Activated CD4-positive, alpha-beta memory T cell treated with anti-CD3 and anti-CD28 coated beads for 36 hours (primary cell): ENCODE measurements around the gene IL3. TPM values are rescaled to one million over a fixed set of nuclear protein-coding genes. Genes with fewer than 3 reads are reported as not detected.

Experiments used
- CTCF ChIA-PET: fragments of 350-600 bp; sonication (Branson Sonifier 250); formaldehyde crosslinking; loops from one replicate; lab custom pipeline; 2021; ENCODE audit warnings: antibody characterized with exemption, inconsistent platforms; lab: Charles Lee
- POLR2A ChIA-PET: fragments of 350-600 bp; sonication (Branson Sonifier 250); formaldehyde crosslinking; loops from one replicate; lab custom pipeline; 2021; ENCODE audit warnings: antibody characterized with exemption; lab: Charles Lee
- DNase-seq: peaks from one replicate; pipeline ENCODE4 v3.0.0-alpha.2; 2020
- H3K27ac Mint-ChIP-seq: one replicate; pipeline ENCODE4 v1.8.0; 2021; ENCODE audit warnings: mixed read lengths
- H3K27me3 Mint-ChIP-seq: one replicate; pipeline ENCODE4 v1.8.0; 2021; ENCODE audit warnings: mixed read lengths
- H3K36me3 Mint-ChIP-seq: one replicate; pipeline ENCODE4 v1.8.0; 2021; ENCODE audit warnings: mixed read lengths
- H3K4me1 Mint-ChIP-seq: one replicate; pipeline ENCODE4 v1.8.0; 2021; ENCODE audit warnings: low read depth, mixed read lengths
- H3K4me3 Mint-ChIP-seq: one replicate; pipeline ENCODE4 v1.8.0; 2021; ENCODE audit warnings: mild to moderate bottlenecking, mixed read lengths
- H3K9me3 Mint-ChIP-seq: one replicate; pipeline ENCODE4 v1.8.0; 2021; ENCODE audit warnings: mixed read lengths
- intact Hi-C: fragments of 100-400 bp; cut with micrococcal nuclease; formaldehyde crosslinking; loops from one replicate; pipeline ENCODE4 v1.15.1; 2023
- total RNA-seq, 2 experiments: library from RNA; stranded (reverse); gene quantifications; one replicate each; pipeline ENCODE4 v1.2.3, GENCODE V29; 2021

The IL3 gene
- total RNA-seq, 2 experiments from 2014 or later: 23.1 to 23.3 TPM

DNA sequence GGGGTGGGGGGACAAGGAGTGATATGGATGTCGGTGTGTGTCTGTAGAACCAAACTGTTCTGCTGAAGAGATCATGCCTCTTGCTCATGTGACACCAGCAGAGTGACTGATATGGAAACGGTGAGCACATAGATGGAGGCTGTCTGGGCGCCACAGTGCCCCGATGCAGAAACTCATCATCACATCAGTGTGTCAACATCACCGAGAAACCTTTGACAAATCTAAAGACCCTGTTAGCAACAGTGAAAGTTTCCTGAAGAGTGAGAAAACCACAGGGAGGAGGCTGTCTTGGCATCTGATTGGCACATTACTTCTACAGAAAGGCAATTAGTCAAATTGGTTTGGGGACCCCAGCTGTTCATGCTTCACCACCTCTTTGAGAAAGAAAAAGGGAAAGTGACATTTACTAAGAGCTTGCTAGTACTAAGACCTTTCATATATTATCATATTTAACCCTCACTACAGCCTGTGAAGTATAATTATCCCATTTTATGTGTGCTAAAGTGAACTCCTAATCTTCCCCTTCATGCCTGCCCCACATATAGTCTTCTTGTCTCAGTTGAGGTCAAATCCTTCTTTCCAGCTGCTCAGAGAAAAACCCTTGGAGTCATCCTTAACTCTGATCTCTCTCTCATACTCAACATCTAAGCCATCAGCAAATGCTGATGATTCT lies 38.8 kb downstream of the IL3 start:
- peak; percentile 90 for DNase-seq
- ChIA-PET POLR2A (interaction anchor here (1.0 to 8.1 kb wide), 5 partner anchors 14 to 26 kb away, joined by 3 to 65 read pairs (median 3); partner anchors contain the start of gene CSF2), CTCF (no interaction called here)
- peaks cover 86% of the 10 kb centered on the region for H3K4me1 Mint-ChIP-seq
- peak overlapping the region; percentile 46 for H3K4me3 Mint-ChIP-seq
- H3K27ac Mint-ChIP-seq: peak overlapping the region; percentile 81
- no peaks in the 10 kb centered on the region for H3K27me3 Mint-ChIP-seq
- H3K36me3 Mint-ChIP-seq: no peaks in the 10 kb centered on the region
- H3K9me3 Mint-ChIP-seq: no peaks in the 10 kb centered on the region
- intact Hi-C loops: loop anchor here (1.0 to 2.0 kb wide), 11 partner anchors 12 to 560 kb away; partner anchors contain the start of gene RAPGEF6

DNA sequence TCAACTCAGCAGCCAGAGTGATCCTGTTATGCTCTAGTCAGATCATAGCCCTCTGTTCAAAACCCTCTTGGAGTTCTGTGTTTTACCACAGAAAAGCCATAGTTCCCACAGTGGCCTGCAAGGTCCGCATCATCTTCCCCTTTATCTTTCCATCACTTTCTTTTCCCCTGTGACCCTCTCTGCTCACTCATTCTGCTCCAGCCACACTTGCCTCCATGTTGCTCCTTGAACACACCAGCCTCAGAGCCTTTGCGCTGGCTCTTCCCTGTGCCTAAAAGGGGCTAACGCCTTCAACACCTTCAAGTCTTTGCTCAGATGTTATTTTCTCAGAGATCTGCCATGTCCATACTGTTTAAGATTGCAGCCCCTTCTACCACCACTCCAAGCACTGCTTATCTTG lies 39.5 kb downstream of the IL3 start:
- intact Hi-C loops: loop anchor here (1.0 to 10.0 kb wide), 13 partner anchors 11 to 845 kb away; partner anchors contain the start of gene RAPGEF6
- peaks cover 92% of the 10 kb centered on the region for H3K4me1 Mint-ChIP-seq
- POLR2A ChIA-PET: interaction anchor here (1.0 to 8.1 kb wide), 5 partner anchors 14 to 26 kb away, joined by 3 to 65 read pairs (median 3); partner anchors contain the start of gene CSF2
- no peaks in the 10 kb centered on the region for H3K9me3 Mint-ChIP-seq
- CTCF ChIA-PET: interaction anchor here (1.0 kb wide), 1 partner anchor 25 kb away, joined by 5 read pairs; no protein-coding TSS in a partner anchor
- H3K27ac Mint-ChIP-seq: peak overlapping the region; percentile 81
- no peaks in the 10 kb centered on the region for H3K27me3 Mint-ChIP-seq
- H3K4me3 Mint-ChIP-seq: peak overlapping the region; percentile 3
- no peak for DNase-seq
- no peaks in the 10 kb centered on the region for H3K36me3 Mint-ChIP-seq

DNA sequence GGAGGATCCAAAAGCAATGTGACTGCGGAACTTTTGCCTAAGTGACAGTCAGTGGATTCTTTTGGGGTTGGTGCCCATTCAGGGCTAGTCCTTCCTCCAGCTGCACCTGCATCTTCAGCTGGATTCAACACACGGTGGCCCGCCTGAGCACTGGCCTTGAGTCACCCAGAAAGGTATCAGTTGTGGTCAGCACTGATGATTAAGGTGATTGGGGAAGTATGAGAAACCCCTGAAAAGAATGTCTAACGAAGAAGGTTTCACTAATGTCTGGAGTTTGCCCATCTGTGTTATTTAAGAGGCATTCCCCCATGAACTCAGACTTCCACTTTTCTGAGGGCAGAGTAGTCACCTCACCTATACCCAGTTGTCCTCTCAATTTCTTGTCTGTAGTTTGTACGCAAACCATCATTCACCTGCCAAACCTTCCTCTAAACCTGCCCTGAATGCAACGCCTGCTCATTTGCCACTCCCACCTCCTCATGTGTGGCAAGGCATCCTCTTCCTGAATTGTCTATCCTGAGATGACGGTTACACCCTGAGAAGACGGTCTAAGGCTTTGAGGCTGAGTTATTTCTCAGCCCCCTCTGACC lies 40.3 kb downstream of the IL3 start:
- Mint-ChIP-seq H3K4me3 (no peak overlapping the region), H3K27me3 (no peaks in the 10 kb centered on the region), H3K9me3 (no peaks in the 10 kb centered on the region), H3K36me3 (no peaks in the 10 kb centered on the region), H3K4me1 (peaks cover 92% of the 10 kb centered on the region), H3K27ac (peak overlapping the region; percentile 81)
- CTCF ChIA-PET: interaction anchor here (1.0 kb wide), 1 partner anchor 26 kb away, joined by 5 read pairs; no protein-coding TSS in a partner anchor
- DNase-seq: peak; percentile 72
- intact Hi-C loops: loop anchor here (5.0 to 10.0 kb wide), 2 partner anchors 542 to 846 kb away; no protein-coding TSS in a partner anchor
- POLR2A ChIA-PET: interaction anchor here (8.1 kb wide), 1 partner anchor 13 kb away, joined by 65 read pairs; no protein-coding TSS in a partner anchor

DNA sequence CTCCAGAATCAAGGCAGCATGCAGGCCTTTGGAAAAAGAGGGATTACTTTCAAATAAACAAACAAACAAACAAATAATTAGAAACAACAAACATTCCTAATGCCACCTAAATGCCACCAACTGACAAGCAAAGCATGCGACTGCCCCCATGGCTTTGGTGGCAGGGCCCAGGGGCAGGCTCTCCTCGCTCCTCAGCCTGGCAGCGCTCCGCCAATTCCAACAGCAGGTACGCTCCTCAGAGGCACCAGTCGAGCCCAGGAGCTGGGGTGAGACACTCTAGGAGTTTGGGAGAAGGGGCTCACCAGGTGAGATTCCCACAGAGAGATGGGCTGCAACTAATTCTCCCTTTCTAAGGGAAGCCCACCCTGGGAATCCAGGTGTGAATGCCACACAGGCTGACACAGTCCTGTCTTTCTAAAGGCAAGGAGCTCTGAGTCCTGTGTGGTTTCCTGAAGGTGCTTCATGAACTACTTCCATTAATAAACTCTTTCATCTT lies 41.0 kb downstream of the IL3 start:
- DNase-seq: no peak
- ChIA-PET CTCF (interaction anchor here (0.9 to 2.0 kb wide), 8 partner anchors 15 to 291 kb away, joined by 3 to 13 read pairs (median 4); no protein-coding TSS in a partner anchor), POLR2A (interaction anchor here (0.8 to 8.1 kb wide), 4 partner anchors 12 to 29 kb away, joined by 3 to 65 read pairs (median 3); no protein-coding TSS in a partner anchor)
- intact Hi-C loops: loop anchor here (5.0 to 10.0 kb wide), 2 partner anchors 541 to 847 kb away; no protein-coding TSS in a partner anchor
- Mint-ChIP-seq H3K36me3 (no peaks in the 10 kb centered on the region), H3K27ac (peak overlapping the region; percentile 81), H3K4me3 (no peak overlapping the region), H3K9me3 (no peaks in the 10 kb centered on the region), H3K27me3 (no peaks in the 10 kb centered on the region), H3K4me1 (peaks cover 90% of the 10 kb centered on the region)

DNA sequence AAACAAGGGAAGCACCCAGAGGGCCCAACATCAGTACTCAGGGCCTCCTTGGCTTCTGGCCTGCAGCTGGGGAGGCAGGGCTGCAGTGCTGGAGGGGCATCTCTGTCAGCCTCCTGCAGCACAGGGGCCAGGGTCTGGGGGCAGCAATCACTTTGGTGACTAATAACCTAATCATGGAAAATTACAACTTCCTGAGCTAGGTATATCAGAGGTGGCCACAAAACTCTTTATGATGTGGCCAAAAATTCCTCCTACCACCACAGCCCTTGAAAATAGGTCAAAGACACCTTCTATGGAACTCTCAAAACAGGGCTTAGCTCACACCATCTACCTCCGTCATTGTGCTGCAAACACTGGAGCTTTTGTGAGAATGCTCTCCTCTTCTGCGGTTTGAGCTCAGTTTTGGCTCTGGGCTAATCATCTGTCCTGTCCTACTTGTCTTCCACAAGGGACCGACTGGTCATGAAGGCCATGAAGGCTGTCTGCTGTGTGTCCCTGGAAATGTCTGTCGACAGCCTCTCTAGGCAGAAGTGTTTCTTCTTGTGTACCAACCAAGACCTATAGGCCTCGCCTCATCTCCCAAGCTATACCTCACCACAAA lies 41.7 kb downstream of the IL3 start:
- H3K9me3 Mint-ChIP-seq: no peaks in the 10 kb centered on the region
- intact Hi-C loops: loop anchor here (2.0 to 10.0 kb wide), 3 partner anchors 193 to 847 kb away; partner anchors contain the start of gene SLC22A4
- H3K36me3 Mint-ChIP-seq: no peaks in the 10 kb centered on the region
- H3K4me1 Mint-ChIP-seq: peaks cover 83% of the 10 kb centered on the region
- H3K27ac Mint-ChIP-seq: peak overlapping the region; percentile 86
- no peaks in the 10 kb centered on the region for H3K27me3 Mint-ChIP-seq
- peak overlapping the region; percentile 52 for H3K4me3 Mint-ChIP-seq
- peak; percentile 71 for DNase-seq
- ChIA-PET POLR2A (interaction anchor here (0.8 to 8.1 kb wide), 9 partner anchors 11 to 393 kb away, joined by 3 to 65 read pairs (median 3); partner anchors contain the start of gene CSF2), CTCF (interaction anchor here (0.8 to 2.0 kb wide), 12 partner anchors 10 to 290 kb away, joined by 3 to 13 read pairs (median 4); no protein-coding TSS in a partner anchor)

DNA sequence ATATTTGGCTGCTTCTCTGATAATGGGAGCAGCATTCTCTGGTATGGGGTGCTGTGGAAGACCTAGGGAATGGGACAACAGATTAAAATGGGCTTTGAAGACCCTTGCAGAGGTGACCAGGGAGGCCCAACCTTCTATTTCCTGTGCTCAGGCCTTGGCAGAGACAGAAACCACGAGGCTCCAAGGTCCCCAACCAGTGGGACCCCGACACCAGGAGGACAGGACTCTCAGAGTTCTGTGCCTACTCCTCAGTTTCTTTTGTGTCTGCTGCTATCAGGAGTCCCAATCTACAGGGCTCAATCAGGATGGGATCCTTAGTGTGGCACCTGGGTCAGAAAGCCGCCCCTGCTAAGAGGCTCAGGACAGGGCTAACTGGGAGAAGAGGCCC lies 42.5 kb downstream of the IL3 start:
- no peak for DNase-seq
- ChIA-PET CTCF (interaction anchor here (0.7 to 2.0 kb wide), 8 partner anchors 9 to 39 kb away, joined by 3 to 13 read pairs (median 4); no protein-coding TSS in a partner anchor), POLR2A (interaction anchor here (1.0 to 8.1 kb wide), 4 partner anchors 11 to 27 kb away, joined by 3 to 65 read pairs (median 4); no protein-coding TSS in a partner anchor)
- Mint-ChIP-seq H3K27ac (peak overlapping the region; percentile 86), H3K9me3 (peaks cover 4% of the 10 kb centered on the region), H3K36me3 (peaks cover 2% of the 10 kb centered on the region), H3K4me3 (peak overlapping the region; percentile 52), H3K4me1 (peaks cover 78% of the 10 kb centered on the region), H3K27me3 (no peaks in the 10 kb centered on the region)
- intact Hi-C loops: loop anchor here (1.0 to 10.0 kb wide), 7 partner anchors 12 to 848 kb away; partner anchors contain the start of genes RAPGEF6 and SLC22A4

DNA sequence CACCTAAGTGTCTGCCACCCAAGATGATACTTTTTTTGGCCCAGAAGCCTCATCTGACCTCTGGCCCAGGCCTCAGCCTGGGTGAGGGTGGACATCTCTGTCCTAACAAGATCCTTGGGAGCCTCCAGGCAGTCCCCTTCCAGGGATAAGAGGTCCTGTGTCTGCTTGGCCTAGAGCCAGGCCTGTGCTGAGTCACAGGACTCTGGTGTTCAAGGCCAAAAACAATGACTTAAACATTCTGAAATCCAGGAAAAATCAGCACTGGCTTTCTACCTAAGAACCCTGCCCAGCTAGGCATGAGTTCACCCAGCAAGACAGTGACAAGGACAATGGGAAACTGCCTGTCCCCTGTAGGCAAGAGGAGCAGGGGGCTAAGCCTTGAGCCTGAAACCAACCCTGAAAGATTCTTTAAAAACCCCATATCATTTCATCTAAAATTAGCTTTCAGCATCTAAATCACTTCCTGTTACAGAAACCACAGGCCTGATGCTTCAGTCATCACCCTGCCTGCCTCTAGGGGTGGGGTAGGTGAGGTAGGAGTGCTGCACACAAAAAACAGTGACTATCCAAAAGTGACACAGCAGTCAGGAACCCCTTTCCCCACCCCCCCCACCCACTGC lies 43.0 kb downstream of the IL3 start:
- Mint-ChIP-seq H3K27me3 (no peaks in the 10 kb centered on the region), H3K9me3 (peaks cover 7% of the 10 kb centered on the region), H3K36me3 (peaks cover 3% of the 10 kb centered on the region), H3K27ac (peak overlapping the region; percentile 86), H3K4me3 (peak overlapping the region; percentile 38), H3K4me1 (peaks cover 74% of the 10 kb centered on the region)
- CTCF ChIA-PET: interaction anchor here (0.7 to 1.7 kb wide), 5 partner anchors 11 to 38 kb away, joined by 3 to 8 read pairs (median 3); no protein-coding TSS in a partner anchor
- POLR2A ChIA-PET: interaction anchor here (1.8 to 8.1 kb wide), 2 partner anchors 10 to 20 kb away, joined by 6 to 65 read pairs; no protein-coding TSS in a partner anchor
- intact Hi-C loops: loop anchor here (1.0 to 10.0 kb wide), 7 partner anchors 12 to 849 kb away; partner anchors contain the start of genes RAPGEF6 and SLC22A4
- DNase-seq: peak; percentile 84

DNA sequence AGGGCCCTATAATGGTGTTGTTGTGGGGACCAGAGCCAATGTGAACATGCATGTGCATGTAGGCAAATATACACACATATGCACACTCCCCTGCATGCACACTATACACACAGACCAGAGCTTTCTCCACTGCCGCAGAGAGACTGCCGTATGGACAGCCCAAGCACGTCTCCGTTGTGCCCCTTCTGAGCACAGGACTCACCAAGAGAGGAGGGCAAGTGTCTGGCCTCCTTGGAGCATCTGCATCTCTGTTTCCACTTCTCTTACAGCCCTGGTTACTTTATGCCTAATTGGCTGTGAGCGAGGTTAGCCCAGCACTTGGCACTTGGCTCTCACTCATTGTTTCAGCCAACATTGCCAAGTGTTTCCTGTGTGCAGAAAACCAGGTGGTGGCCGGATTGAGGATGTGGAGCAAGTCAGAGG lies 43.5 kb downstream of the IL3 start:
- CTCF ChIA-PET: interaction anchor here (1.1 to 1.3 kb wide), 2 partner anchors 30 to 39 kb away, joined by 3 read pairs; no protein-coding TSS in a partner anchor
- POLR2A ChIA-PET: interaction anchor here (1.0 to 8.1 kb wide), 3 partner anchors 10 to 30 kb away, joined by 3 to 65 read pairs (median 4); partner anchors contain the start of gene CSF2
- intact Hi-C loops: loop anchor here (1.0 to 10.0 kb wide), 7 partner anchors 11 to 849 kb away; partner anchors contain the start of genes RAPGEF6 and SLC22A4
- Mint-ChIP-seq H3K4me3 (peak overlapping the region; percentile 38), H3K4me1 (peaks cover 72% of the 10 kb centered on the region), H3K36me3 (peaks cover 5% of the 10 kb centered on the region), H3K27me3 (no peaks in the 10 kb centered on the region), H3K9me3 (peaks cover 11% of the 10 kb centered on the region), H3K27ac (peak overlapping the region; percentile 86)
- DNase-seq: peak; percentile 54

DNA sequence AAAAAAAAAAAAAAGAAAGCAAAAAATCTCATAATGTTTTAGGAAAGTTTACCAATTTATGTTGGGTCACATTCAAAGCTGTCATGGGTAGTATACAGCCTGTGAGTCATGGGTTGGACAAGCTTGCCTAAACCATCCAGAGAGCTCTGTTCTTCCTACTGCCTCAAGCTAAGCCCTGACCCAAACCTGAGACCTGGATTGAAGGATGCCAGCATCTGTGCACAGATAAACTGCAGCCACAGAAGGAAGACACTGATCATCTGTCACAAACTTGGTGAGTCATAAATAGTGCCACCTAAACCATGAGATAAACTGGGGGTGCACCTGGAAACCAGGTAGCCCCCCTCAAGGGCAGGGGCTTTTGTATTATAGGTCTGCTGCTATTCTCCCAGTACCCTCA lies 44.1 kb downstream of the IL3 start:
- peak; percentile 27 for DNase-seq
- ChIA-PET POLR2A (interaction anchor here (1.0 to 8.1 kb wide), 3 partner anchors 9 to 31 kb away, joined by 3 to 65 read pairs (median 4); partner anchors contain the start of gene CSF2), CTCF (interaction anchor here (0.7 to 1.3 kb wide), 4 partner anchors 29 to 133 kb away, joined by 3 read pairs; no protein-coding TSS in a partner anchor)
- intact Hi-C loops: loop anchor here (5.0 to 10.0 kb wide), 2 partner anchors 538 to 850 kb away; no protein-coding TSS in a partner anchor
- H3K27ac Mint-ChIP-seq: peak overlapping the region; percentile 86
- H3K9me3 Mint-ChIP-seq: peaks cover 11% of the 10 kb centered on the region
- peaks cover 68% of the 10 kb centered on the region for H3K4me1 Mint-ChIP-seq
- H3K27me3 Mint-ChIP-seq: no peaks in the 10 kb centered on the region
- peak overlapping the region; percentile 7 for H3K4me3 Mint-ChIP-seq
- peaks cover 5% of the 10 kb centered on the region for H3K36me3 Mint-ChIP-seq

DNA sequence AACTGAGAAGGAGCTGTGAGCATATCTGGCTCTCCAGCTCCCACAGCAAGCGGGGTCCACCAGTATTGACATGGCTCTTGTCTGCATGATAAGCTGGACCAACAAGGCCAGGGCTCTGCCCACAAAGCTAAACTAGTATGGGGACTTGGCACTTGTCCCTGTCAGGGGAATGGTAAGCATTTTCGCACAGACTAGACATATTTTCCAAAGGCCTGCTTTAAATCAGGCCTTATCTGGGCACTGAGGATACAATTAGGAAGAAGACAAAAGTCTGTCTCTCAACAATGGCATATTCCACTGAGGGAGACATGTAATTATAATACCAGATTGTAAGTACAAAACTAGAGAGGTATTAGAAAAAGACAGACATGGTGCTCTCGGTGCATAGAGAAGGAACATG lies 45.2 kb downstream of the IL3 start:
- Mint-ChIP-seq H3K9me3 (peaks cover 11% of the 10 kb centered on the region), H3K27ac (no peak overlapping the region), H3K4me3 (no peak overlapping the region), H3K27me3 (no peaks in the 10 kb centered on the region), H3K4me1 (peaks cover 67% of the 10 kb centered on the region), H3K36me3 (peaks cover 5% of the 10 kb centered on the region)
- DNase-seq: no peak
- CTCF ChIA-PET: no interaction called here
- intact Hi-C loops: loop anchor here (10.0 kb wide), 1 partner anchor 851 kb away; no protein-coding TSS in a partner anchor
- POLR2A ChIA-PET: interaction anchor here (8.1 kb wide), 1 partner anchor 8 kb away, joined by 65 read pairs; no protein-coding TSS in a partner anchor
